HG03520 (cell line): ENCODE measurements around the gene NHS.

Experiments
- ATAC-seq: cut with Tn5 transposase; IDR thresholded peaks from one replicate; pipeline ENCODE4 v1.9.1; 2021; ENCODE audit warnings: mild to moderate bottlenecking, moderate library complexity; ENCODE audit not compliant: unreplicated experiment

The NHS gene

DNA sequence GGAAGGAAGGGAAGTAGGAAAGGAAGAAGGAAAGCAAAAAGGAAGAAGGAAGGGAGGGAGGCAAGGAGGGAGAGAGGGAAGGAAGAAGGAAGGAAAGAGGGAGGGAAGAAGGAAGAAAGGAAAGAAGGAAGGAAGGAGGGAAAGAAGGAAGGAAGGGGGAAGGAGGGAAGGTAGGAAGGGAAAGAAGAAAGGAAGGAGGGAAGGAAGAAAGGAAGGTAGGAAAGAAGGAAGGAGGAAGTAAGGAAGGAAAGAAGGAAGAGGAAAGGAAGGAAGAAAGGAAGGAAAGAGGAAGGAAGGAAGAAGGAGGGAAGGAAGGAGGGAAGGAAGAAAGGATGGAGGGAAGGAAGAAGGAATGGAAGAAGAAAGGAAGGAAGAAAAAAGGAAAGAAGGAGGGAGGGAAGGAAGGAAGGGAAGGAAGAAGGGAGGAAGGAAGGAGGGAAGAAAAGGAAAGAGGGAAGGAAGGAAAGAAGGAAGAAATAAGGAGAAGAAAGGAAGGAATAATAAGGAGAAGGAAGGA is 343.7 kb downstream of the NHS start:
- no peak for ATAC-seq

- no peak for ATAC-seq
Measured at GRCh38 chrX:17719711-17720110, 344.7 kb downstream of the NHS start.

- no peak for ATAC-seq
Measured at GRCh38 chrX:17721715-17722114, 346.7 kb downstream of the NHS start.

GRCh38 chrX:17725181-17725580 is 350.2 kb downstream of the NHS start:
- no peak for ATAC-seq

- no peak for ATAC-seq
Measured at GRCh38 chrX:17732138-17732783, 357.3 kb downstream of the NHS start.

DNA sequence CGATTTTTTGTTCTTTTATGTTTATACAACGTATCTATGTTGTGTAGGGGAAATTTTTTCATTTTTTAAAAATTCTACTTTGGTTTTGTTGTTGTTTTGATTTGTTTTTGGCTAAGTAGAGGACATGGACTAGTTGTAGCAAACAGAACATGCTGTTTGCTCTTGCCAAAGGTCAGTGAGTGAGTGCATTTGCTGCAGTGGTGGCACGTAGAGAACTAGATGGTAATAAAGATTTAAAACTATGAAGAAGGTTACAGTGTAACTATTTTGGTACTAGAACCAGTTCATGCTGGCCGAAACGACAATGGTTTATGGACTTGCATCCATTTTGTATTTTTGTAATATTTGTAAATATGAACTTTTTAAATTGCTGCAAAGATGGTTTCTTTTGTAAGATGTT is 360.4 kb downstream of the NHS start:
- no peak for ATAC-seq

DNA sequence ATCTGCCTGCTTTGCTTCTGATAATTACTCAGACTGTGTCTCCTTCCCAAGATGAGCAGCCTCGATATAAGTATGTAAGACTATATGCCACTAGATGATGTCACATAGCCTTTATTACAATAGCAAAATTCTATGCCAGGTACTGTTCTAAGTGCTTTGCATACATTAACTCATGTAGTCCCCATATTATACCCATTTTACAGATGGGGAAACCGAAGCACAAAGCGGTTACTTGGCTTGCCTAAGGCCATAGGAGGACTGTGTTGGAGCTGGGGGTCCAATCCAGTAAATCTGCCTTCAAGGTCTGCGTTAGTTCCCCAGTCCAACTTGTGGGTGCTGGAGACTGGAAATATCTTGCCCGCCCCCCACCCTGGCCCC is 361.5 kb downstream of the NHS start:
- ATAC-seq = no peak

DNA sequence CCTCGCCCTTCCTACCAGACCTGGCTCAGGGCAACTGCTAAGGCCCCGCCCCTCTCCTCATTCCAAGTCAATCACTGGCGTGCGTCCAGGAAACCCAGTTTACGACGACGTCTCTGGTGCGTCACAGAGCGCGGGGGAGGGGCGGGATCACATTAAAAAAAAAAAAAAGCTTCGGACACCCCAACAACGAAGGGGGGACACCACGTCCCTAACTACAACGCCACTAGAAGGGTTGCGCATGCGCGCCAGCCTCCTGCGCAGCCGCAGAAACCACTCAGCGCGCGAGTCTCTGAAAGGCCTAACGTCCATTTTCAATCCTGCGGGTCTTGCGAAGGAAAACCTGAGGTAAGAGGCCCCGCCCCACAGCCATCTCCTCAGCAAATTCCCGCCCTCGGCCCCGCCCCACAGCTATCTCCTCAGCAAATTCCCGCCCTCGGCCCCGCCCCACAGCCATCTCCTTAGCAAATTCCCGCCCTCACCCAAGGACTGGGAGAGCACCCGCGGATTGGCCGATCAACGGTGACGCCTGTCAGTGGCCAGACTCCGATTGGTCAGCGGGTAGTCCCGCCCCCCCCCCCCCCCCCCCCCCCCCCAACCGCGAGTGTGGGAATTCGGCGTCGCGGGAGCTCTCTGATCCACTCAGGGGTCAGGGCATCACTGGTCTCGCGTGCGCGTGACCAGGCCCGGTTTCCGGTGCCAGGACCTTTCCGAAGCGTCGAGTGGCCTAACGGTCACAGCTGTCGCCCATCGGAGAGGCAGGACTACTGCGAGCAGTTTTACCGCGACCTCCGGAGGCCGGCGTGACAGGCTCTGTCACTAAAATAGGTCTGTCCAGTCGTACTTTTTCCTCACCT is 362.1 kb downstream of the NHS start, which contains the start of gene SCML1:
SCML1 (plus strand) TSS at position 638 of the 854 bp plus-strand sequence. CDS start 6,694 bp downstream, outside the sequence.
- peak; percentile 66 for ATAC-seq

DNA sequence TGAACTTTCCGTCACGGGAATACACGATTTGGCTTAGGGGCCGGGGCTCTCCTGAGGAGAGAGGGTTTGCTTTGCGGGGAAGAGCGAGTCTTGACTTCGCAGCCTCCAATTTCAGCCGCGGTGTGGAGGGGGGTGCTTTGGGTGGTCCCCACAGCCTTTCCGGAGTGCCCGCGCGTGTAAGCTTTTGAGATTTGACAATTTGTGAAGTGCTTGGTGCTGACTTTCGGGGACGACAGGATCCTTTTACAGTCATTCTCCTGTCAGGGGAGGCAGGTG is 362.6 kb downstream of the NHS start:
- peak; percentile 1 for ATAC-seq

DNA sequence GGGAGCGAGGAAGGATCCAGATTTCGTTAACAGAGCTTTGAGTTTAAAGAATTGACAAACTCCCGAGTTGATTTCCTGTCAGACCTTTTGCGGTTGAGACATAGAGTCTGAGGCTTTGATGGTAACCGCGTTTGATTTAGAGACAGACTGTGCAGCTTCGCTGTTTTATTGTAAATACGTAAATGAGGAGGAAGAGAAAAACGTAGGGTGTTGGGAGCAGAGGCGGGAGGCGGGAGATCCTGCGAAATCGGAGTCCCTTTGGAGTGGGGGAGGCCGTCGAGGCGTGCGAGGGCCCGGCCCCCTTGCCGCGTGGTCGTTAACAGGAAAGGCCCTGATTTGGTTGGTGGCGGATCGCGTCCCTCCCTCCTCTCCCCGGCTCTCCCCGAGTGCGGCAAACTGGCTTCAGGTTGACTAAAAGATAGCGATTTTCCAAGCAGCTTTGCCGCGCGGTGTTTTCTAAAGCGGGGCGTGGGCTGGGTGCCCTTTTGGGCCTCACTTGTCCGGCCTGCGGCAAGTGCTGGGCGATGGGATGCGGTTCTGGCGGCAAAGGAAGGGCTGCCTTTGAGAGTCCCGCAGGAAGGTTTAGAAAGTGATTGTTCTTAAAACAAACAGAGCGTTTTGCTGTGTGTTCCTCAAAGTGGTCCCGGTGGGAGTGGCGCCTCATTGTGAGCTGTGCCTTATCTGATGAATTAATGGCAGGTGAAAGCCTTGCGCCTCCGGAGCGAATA is 363.1 kb downstream of the NHS start:
- no peak for ATAC-seq

GRCh38 chrX:17738737-17739535 is 363.9 kb downstream of the NHS start:
- ATAC-seq = no peak

GRCh38 chrX:17740137-17741122 is 365.4 kb downstream of the NHS start:
- no peak for ATAC-seq

GRCh38 chrX:17741123-17741511 is 366.1 kb downstream of the NHS start:
- ATAC-seq = no peak

DNA sequence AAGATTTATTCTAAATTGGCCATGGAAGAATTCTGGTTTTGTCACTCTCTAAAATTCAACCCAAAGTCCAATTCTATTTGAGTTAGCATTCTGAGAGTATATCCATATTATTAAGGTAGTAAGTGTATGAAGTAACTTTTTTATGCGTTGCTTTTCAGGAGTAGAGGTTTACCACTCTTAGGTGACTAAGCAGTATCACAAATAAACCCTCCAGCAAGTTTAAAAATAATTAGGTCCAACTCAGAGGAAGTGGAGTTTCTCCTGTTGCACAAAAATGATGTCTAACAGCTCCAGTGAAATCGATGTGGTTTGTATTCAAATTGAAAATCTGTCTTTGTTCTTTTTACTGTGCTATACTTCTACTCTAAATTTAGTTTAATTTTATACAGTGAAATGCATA is 368.9 kb downstream of the NHS start:
- ATAC-seq = no peak

- no peak for ATAC-seq
Measured at GRCh38 chrX:17744896-17745523, 370.0 kb downstream of the NHS start.

DNA sequence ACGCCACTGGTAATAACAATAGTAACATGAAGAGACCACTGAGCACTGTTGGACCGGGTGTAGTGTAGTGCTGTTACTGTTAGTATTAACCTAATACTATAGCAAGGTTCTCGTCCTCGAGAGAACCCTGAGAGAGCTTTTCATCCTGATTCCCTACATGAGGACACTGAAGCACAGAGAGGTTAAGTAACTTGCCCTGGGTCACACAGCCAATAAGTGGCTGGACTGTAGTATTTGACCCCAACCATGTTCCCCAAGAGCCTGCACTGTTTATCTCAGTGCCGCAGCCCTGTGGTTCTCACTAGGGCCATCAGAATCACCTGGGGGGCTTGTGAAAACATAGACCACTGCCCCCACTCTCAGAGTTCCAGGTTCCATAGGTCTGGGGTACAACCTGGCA is 372.7 kb downstream of the NHS start:
- ATAC-seq = no peak

DNA sequence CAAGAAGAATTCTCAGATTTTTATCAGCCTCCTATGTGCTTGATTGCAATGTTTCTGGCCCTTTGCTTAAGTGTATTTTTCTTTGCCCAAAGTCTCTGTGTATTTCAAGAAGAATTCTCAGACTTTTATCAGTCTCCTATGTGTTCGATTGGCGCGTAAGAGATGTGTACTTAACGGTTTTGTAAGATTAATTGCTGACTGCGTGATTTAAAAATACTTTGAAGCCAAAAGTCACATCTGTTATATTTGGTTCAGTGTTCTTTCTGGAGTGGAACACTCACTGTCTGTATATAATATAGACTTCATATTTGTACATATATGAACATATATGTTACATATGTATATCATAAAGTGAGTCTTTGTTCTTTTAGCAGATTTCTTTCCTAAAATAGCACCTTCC is 373.7 kb downstream of the NHS start:
- no peak for ATAC-seq

GRCh38 chrX:17750436-17750835 is 375.4 kb downstream of the NHS start:
- no peak for ATAC-seq

GRCh38 chrX:17758382-17758781 is 383.4 kb downstream of the NHS start:
- ATAC-seq = peak; percentile 78
